ENCODE results near the gene MMD2.

Gene MMD2

DNA sequence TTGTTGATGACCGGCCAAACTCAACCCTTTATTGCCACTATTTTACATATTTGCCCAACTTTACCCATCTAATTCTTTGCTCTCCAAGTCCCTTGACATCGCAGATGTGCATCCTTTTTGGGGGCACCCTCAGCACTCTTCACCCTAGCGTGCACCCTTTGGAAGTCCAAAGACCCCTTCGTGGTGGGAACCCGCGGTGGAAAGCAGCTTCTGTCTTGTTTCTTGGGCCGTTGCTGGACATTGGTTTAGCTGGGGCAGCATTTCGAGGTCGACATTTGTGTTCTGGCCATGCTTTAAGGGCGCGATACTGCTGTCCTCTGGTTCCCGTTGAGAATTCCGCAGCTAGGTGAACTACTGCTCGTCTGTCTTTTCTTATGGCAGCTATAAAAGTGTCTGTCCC is 96.8 kb downstream of the MMD2 start:
- TF ChIP-seq ZFP3 (CRISPR knock-in tag; IDR thresholded peaks at IDR 0.05) = no peak
- TF ChIP-seq, protein P1, sequence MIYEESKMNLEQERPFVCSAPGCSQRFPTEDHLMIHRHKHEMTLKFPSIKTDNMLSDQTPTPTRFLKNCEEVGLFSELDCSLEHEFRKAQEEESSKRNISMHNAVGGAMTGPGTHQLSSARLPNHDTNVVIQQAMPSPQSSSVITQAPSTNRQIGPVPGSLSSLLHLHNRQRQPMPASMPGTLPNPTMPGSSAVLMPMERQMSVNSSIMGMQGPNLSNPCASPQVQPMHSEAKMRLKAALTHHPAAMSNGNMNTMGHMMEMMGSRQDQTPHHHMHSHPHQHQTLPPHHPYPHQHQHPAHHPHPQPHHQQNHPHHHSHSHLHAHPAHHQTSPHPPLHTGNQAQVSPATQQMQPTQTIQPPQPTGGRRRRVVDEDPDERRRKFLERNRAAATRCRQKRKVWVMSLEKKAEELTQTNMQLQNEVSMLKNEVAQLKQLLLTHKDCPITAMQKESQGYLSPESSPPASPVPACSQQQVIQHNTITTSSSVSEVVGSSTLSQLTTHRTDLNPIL (CRISPR knock-in tag; IDR thresholded peaks at IDR 0.05; ENCODE audit: low read depth) = no peak
- TF ChIP-seq ARNTL (CRISPR knock-in tag; IDR thresholded peaks at IDR 0.05; ENCODE audit: borderline replicate concordance, low read depth) = no peak
- TF ChIP-seq ISL1 (CRISPR knock-in tag; IDR thresholded peaks at IDR 0.05) = no peak
- no peak for TF ChIP-seq BACH2 (CRISPR knock-in tag; IDR thresholded peaks at IDR 0.05; ENCODE audit: borderline replicate concordance)
- TF ChIP-seq, protein P2, sequence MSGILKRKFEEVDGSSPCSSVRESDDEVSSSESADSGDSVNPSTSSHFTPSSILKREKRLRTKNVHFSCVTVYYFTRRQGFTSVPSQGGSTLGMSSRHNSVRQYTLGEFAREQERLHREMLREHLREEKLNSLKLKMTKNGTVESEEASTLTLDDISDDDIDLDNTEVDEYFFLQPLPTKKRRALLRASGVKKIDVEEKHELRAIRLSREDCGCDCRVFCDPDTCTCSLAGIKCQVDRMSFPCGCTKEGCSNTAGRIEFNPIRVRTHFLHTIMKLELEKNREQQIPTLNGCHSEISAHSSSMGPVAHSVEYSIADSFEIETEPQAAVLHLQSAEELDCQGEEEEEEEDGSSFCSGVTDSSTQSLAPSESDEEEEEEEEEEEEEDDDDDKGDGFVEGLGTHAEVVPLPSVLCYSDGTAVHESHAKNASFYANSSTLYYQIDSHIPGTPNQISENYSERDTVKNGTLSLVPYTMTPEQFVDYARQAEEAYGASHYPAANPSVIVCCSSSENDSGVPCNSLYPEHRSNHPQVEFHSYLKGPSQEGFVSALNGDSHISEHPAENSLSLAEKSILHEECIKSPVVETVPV (CRISPR knock-in tag; IDR thresholded peaks at IDR 0.05) = no peak
- TF ChIP-seq ZNF70 (CRISPR knock-in tag; IDR thresholded peaks at IDR 0.05) = no peak
- TF ChIP-seq, protein P3, sequence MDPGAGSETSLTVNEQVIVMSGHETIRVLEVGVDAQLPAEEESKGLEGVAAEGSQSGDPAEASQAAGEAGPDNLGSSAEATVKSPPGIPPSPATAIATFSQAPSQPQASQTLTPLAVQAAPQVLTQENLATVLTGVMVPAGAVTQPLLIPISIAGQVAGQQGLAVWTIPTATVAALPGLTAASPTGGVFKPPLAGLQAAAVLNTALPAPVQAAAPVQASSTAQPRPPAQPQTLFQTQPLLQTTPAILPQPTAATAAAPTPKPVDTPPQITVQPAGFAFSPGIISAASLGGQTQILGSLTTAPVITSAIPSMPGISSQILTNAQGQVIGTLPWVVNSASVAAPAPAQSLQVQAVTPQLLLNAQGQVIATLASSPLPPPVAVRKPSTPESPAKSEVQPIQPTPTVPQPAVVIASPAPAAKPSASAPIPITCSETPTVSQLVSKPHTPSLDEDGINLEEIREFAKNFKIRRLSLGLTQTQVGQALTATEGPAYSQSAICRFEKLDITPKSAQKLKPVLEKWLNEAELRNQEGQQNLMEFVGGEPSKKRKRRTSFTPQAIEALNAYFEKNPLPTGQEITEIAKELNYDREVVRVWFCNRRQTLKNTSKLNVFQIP (CRISPR knock-in tag; IDR thresholded peaks at IDR 0.05; ENCODE audit: borderline replicate concordance, low read depth) = no peak
- no peak for TF ChIP-seq TCF4 (CRISPR knock-in tag; IDR thresholded peaks at IDR 0.05; ENCODE audit: borderline replicate concordance)
- no peak for TF ChIP-seq PPARA (CRISPR knock-in tag; IDR thresholded peaks at IDR 0.05; ENCODE audit: borderline replicate concordance)
- TF ChIP-seq GLIS3 (CRISPR knock-in tag; IDR thresholded peaks at IDR 0.05) = no peak
- no peak for TF ChIP-seq ZNF8 (CRISPR knock-in tag; IDR thresholded peaks at IDR 0.05)
- no peak for TF ChIP-seq CSDC2 (CRISPR knock-in tag; IDR thresholded peaks at IDR 0.05)
- no peak for TF ChIP-seq ZFP30 (CRISPR knock-in tag; IDR thresholded peaks at IDR 0.05)
- no peak for TF ChIP-seq TOX (CRISPR knock-in tag; IDR thresholded peaks at IDR 0.05; ENCODE audit: borderline replicate concordance)
- ATAC-seq = no peak

DNA sequence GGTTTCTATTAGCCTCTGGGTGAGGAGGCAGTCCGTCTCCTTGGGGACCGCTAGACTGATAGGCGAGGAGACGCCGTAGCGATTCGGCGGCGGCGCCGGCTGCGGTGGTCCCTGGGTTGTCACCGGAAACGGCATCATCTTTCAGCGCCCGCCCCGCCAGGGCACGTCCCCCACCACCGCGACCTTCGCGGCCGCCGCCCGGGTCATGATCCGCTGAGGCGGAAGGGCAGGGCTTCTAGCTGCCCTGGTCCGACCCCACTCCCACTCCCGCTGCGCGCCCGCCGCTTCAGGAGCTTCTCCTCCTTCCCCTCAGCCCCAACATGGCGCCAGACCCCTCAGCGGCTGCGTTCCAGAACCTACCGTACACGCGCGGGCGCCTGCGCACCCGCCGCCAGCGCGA is 97.3 kb downstream of the MMD2 start, which contains the start of gene PAPOLB:
Gene PAPOLB (minus strand): TSS at position 358 of the 400 bp plus-strand sequence. CDS start 220 bp downstream, at position 138.
- TF ChIP-seq ZFP30 (CRISPR knock-in tag; IDR thresholded peaks at IDR 0.05) (no peak), ZC3H10 (CRISPR knock-in tag; IDR thresholded peaks at IDR 0.05) (no peak), CSDC2 (CRISPR knock-in tag; IDR thresholded peaks at IDR 0.05) (no peak), PPARA (CRISPR knock-in tag; IDR thresholded peaks at IDR 0.05; ENCODE audit: borderline replicate concordance) (no peak), OSR1 (CRISPR knock-in tag; IDR thresholded peaks at IDR 0.05) (no peak)
- TF ChIP-seq, protein P3 (CRISPR knock-in tag; IDR thresholded peaks at IDR 0.05; ENCODE audit: borderline replicate concordance, low read depth) = no peak
- TF ChIP-seq, protein P4, sequence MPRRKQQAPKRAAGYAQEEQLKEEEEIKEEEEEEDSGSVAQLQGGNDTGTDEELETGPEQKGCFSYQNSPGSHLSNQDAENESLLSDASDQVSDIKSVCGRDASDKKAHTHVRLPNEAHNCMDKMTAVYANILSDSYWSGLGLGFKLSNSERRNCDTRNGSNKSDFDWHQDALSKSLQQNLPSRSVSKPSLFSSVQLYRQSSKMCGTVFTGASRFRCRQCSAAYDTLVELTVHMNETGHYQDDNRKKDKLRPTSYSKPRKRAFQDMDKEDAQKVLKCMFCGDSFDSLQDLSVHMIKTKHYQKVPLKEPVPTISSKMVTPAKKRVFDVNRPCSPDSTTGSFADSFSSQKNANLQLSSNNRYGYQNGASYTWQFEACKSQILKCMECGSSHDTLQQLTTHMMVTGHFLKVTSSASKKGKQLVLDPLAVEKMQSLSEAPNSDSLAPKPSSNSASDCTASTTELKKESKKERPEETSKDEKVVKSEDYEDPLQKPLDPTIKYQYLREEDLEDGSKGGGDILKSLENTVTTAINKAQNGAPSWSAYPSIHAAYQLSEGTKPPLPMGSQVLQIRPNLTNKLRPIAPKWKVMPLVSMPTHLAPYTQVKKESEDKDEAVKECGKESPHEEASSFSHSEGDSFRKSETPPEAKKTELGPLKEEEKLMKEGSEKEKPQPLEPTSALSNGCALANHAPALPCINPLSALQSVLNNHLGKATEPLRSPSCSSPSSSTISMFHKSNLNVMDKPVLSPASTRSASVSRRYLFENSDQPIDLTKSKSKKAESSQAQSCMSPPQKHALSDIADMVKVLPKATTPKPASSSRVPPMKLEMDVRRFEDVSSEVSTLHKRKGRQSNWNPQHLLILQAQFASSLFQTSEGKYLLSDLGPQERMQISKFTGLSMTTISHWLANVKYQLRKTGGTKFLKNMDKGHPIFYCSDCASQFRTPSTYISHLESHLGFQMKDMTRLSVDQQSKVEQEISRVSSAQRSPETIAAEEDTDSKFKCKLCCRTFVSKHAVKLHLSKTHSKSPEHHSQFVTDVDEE (CRISPR knock-in tag; IDR thresholded peaks at IDR 0.05) = no peak
- TF ChIP-seq, protein P1 (CRISPR knock-in tag; IDR thresholded peaks at IDR 0.05; ENCODE audit: low read depth) = no peak
- ATAC-seq = no peak

DNA sequence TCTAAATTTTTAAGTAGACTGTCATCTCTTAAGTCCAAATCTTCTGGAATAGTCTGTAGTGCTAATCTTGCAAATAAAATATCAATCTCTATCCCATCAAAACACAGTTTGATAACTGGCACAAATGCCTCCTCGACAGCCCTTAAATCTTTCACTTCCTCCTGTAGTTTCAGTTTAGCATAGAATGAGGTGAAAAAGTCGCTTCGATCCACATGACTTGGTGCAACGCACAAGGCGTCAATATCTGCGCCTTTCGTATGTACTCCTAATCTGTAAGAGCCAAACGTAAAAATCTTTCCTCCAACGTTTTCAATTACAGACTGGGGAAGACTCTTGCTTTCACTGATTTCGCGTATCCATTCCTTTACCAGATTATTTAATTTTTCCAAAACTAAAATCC is 97.8 kb downstream of the MMD2 start:
- ATAC-seq = no peak
- TF ChIP-seq ZNF8 (CRISPR knock-in tag; IDR thresholded peaks at IDR 0.05) = no peak
- TF ChIP-seq ARNTL (CRISPR knock-in tag; IDR thresholded peaks at IDR 0.05; ENCODE audit: borderline replicate concordance, low read depth) = no peak
- no peak for TF ChIP-seq ZFP3 (CRISPR knock-in tag; IDR thresholded peaks at IDR 0.05)
- TF ChIP-seq, protein P5, sequence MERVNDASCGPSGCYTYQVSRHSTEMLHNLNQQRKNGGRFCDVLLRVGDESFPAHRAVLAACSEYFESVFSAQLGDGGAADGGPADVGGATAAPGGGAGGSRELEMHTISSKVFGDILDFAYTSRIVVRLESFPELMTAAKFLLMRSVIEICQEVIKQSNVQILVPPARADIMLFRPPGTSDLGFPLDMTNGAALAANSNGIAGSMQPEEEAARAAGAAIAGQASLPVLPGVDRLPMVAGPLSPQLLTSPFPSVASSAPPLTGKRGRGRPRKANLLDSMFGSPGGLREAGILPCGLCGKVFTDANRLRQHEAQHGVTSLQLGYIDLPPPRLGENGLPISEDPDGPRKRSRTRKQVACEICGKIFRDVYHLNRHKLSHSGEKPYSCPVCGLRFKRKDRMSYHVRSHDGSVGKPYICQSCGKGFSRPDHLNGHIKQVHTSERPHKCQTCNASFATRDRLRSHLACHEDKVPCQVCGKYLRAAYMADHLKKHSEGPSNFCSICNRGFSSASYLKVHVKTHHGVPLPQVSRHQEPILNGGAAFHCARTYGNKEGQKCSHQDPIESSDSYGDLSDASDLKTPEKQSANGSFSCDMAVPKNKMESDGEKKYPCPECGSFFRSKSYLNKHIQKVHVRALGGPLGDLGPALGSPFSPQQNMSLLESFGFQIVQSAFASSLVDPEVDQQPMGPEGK (CRISPR knock-in tag; IDR thresholded peaks at IDR 0.05; ENCODE audit: borderline replicate concordance) = no peak
- TF ChIP-seq TOX (CRISPR knock-in tag; IDR thresholded peaks at IDR 0.05; ENCODE audit: borderline replicate concordance) = no peak
- no peak for TF ChIP-seq CSDC2 (CRISPR knock-in tag; IDR thresholded peaks at IDR 0.05)
- no peak for TF ChIP-seq ZNF565 (CRISPR knock-in tag; conservative IDR thresholded peaks at IDR 0.05; ENCODE audit: low read depth)
- TF ChIP-seq PPARA (CRISPR knock-in tag; IDR thresholded peaks at IDR 0.05; ENCODE audit: borderline replicate concordance) = no peak
- TF ChIP-seq ZC3H10 (CRISPR knock-in tag; IDR thresholded peaks at IDR 0.05) = no peak
- TF ChIP-seq, protein P1 (CRISPR knock-in tag; IDR thresholded peaks at IDR 0.05; ENCODE audit: low read depth) = no peak
- TF ChIP-seq OSR1 (CRISPR knock-in tag; IDR thresholded peaks at IDR 0.05) = no peak
- no peak for TF ChIP-seq BACH2 (CRISPR knock-in tag; IDR thresholded peaks at IDR 0.05; ENCODE audit: borderline replicate concordance)
- no peak for TF ChIP-seq TCF4 (CRISPR knock-in tag; IDR thresholded peaks at IDR 0.05; ENCODE audit: borderline replicate concordance)
- TF ChIP-seq RARB (CRISPR knock-in tag; IDR thresholded peaks at IDR 0.05) = no peak
- TF ChIP-seq GLIS3 (CRISPR knock-in tag; IDR thresholded peaks at IDR 0.05) = no peak
- no peak for TF ChIP-seq ZFP30 (CRISPR knock-in tag; IDR thresholded peaks at IDR 0.05)
- TF ChIP-seq ESRRG (CRISPR knock-in tag; IDR thresholded peaks at IDR 0.05) = no peak
- TF ChIP-seq ZNF70 (CRISPR knock-in tag; IDR thresholded peaks at IDR 0.05) = no peak

All from SK-N-SH treated with all-trans-retinoic acid at 6 μM for 48 hours (cell line).